A549 (cell line): Measurements from ENCODE around the gene COL26A1. TPM values are rescaled to one million over a fixed set of nuclear protein-coding genes. Genes with fewer than 3 reads are reported as not detected.

ENCODE experiments used
- ATAC-seq, 2 experiments: fragments of 200-7000 bp in 1 of 2; fragments of >200 bp in 1 of 2; cut with Nextera tagmentation in 1 of 2; cut with Tn5 transposase in 1 of 2; 3 replicates each; pipeline versions ENCODE4 v1.8.0 to v1.9.1; 2018 to 2020; ENCODE audit warnings: mild to moderate bottlenecking in 1 of 2, moderate library complexity in 1 of 2
- CTCF ChIA-PET: fragments of 300-600 bp; sonication (Branson Sonifier 250); formaldehyde crosslinking; extraction: SDS; loops from one replicate; lab custom pipeline; 2021; ENCODE audit warnings: antibody characterized with exemption, inconsistent platforms; lab: Yijun Ruan, JAX
- POLR2A ChIA-PET: fragments of 350-600 bp; formaldehyde crosslinking; extraction: SDS; loops from one replicate; lab custom pipeline; 2021; ENCODE audit warnings: antibody characterized with exemption, inconsistent platforms; lab: Yijun Ruan, JAX
- DNase-seq, 2 experiments: peaks; one replicate each; pipeline versions ENCODE4 v3.0.0 to v3.0.0-alpha.2; 2011 to 2016; ENCODE audit warnings: low read depth in 1 of 2, low spot score in 1 of 2
- FAIRE-seq: peaks from 2 replicates; lab custom pipeline; 2011; peaks lifted over from hg19 to GRCh38; lab: Jason Lieb, UNC
- H3K27ac ChIP-seq, 2 experiments: fragments of >200 bp; sonication (Bioruptor Twin); formaldehyde crosslinking; 3 replicates each; pipeline ENCODE4 v1.5.1; 2016 to 2017
- H3K4me1 ChIP-seq: fragments of >200 bp; sonication (Bioruptor Twin); formaldehyde crosslinking; 3 replicates; pipeline ENCODE4 v1.6.1; 2016
- H3K4me2 ChIP-seq: fragments of >200 bp; sonication (Bioruptor Twin); formaldehyde crosslinking; 3 replicates; pipeline ENCODE4 v1.6.1; 2016
- H3K4me3 ChIP-seq: fragments of >200 bp; sonication (Bioruptor Twin); formaldehyde crosslinking; 3 replicates; pipeline ENCODE4 v1.5.1; 2016
- H3K9me3 ChIP-seq: fragments of >200 bp; sonication (Bioruptor Twin); formaldehyde crosslinking; 3 replicates; pipeline ENCODE4 v1.6.1; 2016
- BHLHE40 ChIP-seq: IDR thresholded peaks from 2 replicates; pipeline ENCODE4 v1.6.1; 2012; ENCODE audit warnings: low read depth, low read length, inconsistent platforms
- CBX8 ChIP-seq: fragments of 200-600 bp; sonication (generic); IDR thresholded peaks from 2 replicates; pipeline ENCODE4 v1.6.1; 2016
- CHD2 ChIP-seq: fragments of 150-350 bp; IDR thresholded peaks from 2 replicates; pipeline ENCODE4 v1.6.1; 2014; ENCODE audit warnings: low read length; ENCODE audit not compliant: partially characterized antibody
- CHD4 ChIP-seq: fragments of 200-600 bp; sonication (generic); IDR thresholded peaks from 2 replicates; pipeline ENCODE4 v1.6.1; 2016; ENCODE audit warnings: antibody characterized with exemption, mild to moderate bottlenecking, borderline replicate concordance
- EHF ChIP-seq: fragments of 250-450 bp; sonication (Bioruptor Pico); IDR thresholded peaks from 2 replicates; pipeline ENCODE4 v1.5.0; 2020; ENCODE audit warnings: mild to moderate bottlenecking
- EHMT2 ChIP-seq: fragments of 200-600 bp; sonication (generic); IDR thresholded peaks from 2 replicates; pipeline ENCODE4 v1.6.1; 2016; ENCODE audit warnings: antibody characterized with exemption, low read depth, mild to moderate bottlenecking, moderate library complexity
- FOSL2 ChIP-seq, 2 experiments: fragments of 450-650 bp in 1 of 2; fragments of >200 bp in 1 of 2; sonication (Bioruptor Twin) in 1 of 2; formaldehyde crosslinking; IDR thresholded peaks; 2 replicates each; pipeline versions ENCODE4 v1.5.0 to v1.6.1; 2016 to 2020; ENCODE audit warnings: mild to moderate bottlenecking in 1 of 2, moderate library complexity in 1 of 2
- FOXS1 ChIP-seq: fragments of 250-450 bp; sonication (Bioruptor Pico); IDR thresholded peaks from 2 replicates; pipeline ENCODE4 v1.5.0; 2020; ENCODE audit warnings: mild to moderate bottlenecking, moderate library complexity
- HDAC2 ChIP-seq: fragments of 200-600 bp; sonication (generic); IDR thresholded peaks from 2 replicates; pipeline ENCODE4 v1.6.1; 2016
- JUNB ChIP-seq: fragments of >200 bp; sonication (Bioruptor Twin); formaldehyde crosslinking; IDR thresholded peaks from 2 replicates; pipeline ENCODE4 v1.6.1; 2016
- KDM1A ChIP-seq: fragments of 200-600 bp; sonication (generic); IDR thresholded peaks from 2 replicates; pipeline ENCODE4 v1.6.1; 2016; ENCODE audit warnings: low read depth, mild to moderate bottlenecking
- KDM5A ChIP-seq: fragments of 200-600 bp; sonication (generic); IDR thresholded peaks from 2 replicates; pipeline ENCODE4 v1.6.1; 2016; ENCODE audit warnings: antibody characterized with exemption, mild to moderate bottlenecking
- MYC ChIP-seq: IDR thresholded peaks from 2 replicates; pipeline ENCODE4 v1.6.1; 2012; ENCODE audit warnings: mild to moderate bottlenecking, inconsistent platforms, low read length, improper control_type of control experiment, borderline replicate concordance
- NFE2L2 ChIP-seq: fragments of 150-350 bp; conservative IDR thresholded peaks from 2 replicates; pipeline ENCODE4 v1.6.1; 2014; ENCODE audit warnings: low read length
- RAD21 ChIP-seq, 2 experiments: fragments of >200 bp in 1 of 2; sonication (Bioruptor Twin) in 1 of 2; formaldehyde crosslinking in 1 of 2; IDR thresholded peaks in 1 of 2; conservative IDR thresholded peaks in 1 of 2; 2 replicates in 1 of 2; 3 replicates in 1 of 2; pipeline ENCODE4 v1.6.1; 2012 to 2018; ENCODE audit warnings: inconsistent platforms in 1 of 2
- RFX5 ChIP-seq: fragments of 450-650 bp; IDR thresholded peaks from 2 replicates; pipeline ENCODE4 v1.7.1; 2014; ENCODE audit warnings: antibody characterized with exemption, mild to moderate bottlenecking, moderate library complexity
- RNF2 ChIP-seq: fragments of 200-600 bp; sonication (generic); IDR thresholded peaks from 2 replicates; pipeline ENCODE4 v1.6.1; 2016; ENCODE audit warnings: low read depth, mild to moderate bottlenecking, antibody characterized with exemption, moderate library complexity, borderline replicate concordance
- SREBF2 ChIP-seq: fragments of 450-650 bp; IDR thresholded peaks from 2 replicates; pipeline ENCODE4 v1.6.1; 2014; ENCODE audit warnings: mild to moderate bottlenecking, moderate library complexity
- TFCP2L1 ChIP-seq: fragments of 250-450 bp; sonication (Bioruptor Pico); IDR thresholded peaks from 2 replicates; pipeline ENCODE4 v1.5.0; 2021; ENCODE audit warnings: mild to moderate bottlenecking
- TP53 ChIP-seq: fragments of 250-450 bp; sonication (Bioruptor Pico); IDR thresholded peaks from 2 replicates; pipeline ENCODE4 v1.5.0; 2021; ENCODE audit warnings: mild to moderate bottlenecking, moderate library complexity
- ZNF302 ChIP-seq: fragments of 250-450 bp; sonication (Bioruptor Pico); IDR thresholded peaks from 2 replicates; pipeline ENCODE4 v1.9.0; 2021; ENCODE audit warnings: inconsistent platforms, mild to moderate bottlenecking, moderate library complexity
- WGBS: methylation state at CpG from one replicate; pipeline ENCODE4 v1.1.6; 2017; ENCODE audit errors: missing lambda C conversion rate; 5-methylcytosine and 5-hydroxymethylcytosine counted together
- polyA plus RNA-seq, 4 experiments: library from polyadenylated mRNA; depleted of rRNA in 3 of 4; stranded (reverse); fragments of >200 nt; fragmentation: RNase III in 1 of 4; extraction: RNeasy Plus Mini Kit Qiagen cat#74134 plus additional on column Dnase treatment in 1 of 4; gene quantifications; 2 replicates in 3 of 4; 3 replicates in 1 of 4; pipeline ENCODE4 v1.2.3, GENCODE V29; 2011 to 2017
- TF ChIP-seq, protein P1 (sequence below): fragments of >200 bp; sonication (Bioruptor Twin); formaldehyde crosslinking; IDR thresholded peaks from 2 replicates; pipeline ENCODE4 v1.6.1; 2016
- TF ChIP-seq, protein P2 (sequence below): fragments of 250-450 bp; sonication (Bioruptor Pico); IDR thresholded peaks from 2 replicates; pipeline ENCODE4 v1.5.0; 2021; ENCODE audit warnings: mild to moderate bottlenecking, moderate library complexity, borderline replicate concordance
- TF ChIP-seq, protein P3 (sequence below): IDR thresholded peaks from 2 replicates; pipeline ENCODE4 v1.6.1; 2012; ENCODE audit warnings: low read depth, borderline replicate concordance
- TF ChIP-seq, protein P4 (sequence below): fragments of 150-350 bp; IDR thresholded peaks from 2 replicates; pipeline ENCODE4 v1.6.1; 2014; ENCODE audit warnings: low read depth, mild to moderate bottlenecking, low read length
- TF ChIP-seq, protein P5 (sequence below): fragments of 450-650 bp; IDR thresholded peaks from 2 replicates; pipeline ENCODE4 v1.6.1; 2014; ENCODE audit warnings: antibody characterized with exemption

Gene COL26A1
- polyA plus RNA-seq, 2 of the 4 experiments (the other 2 are of a cell fraction) = 0.52 to 1.4 TPM

DNA sequence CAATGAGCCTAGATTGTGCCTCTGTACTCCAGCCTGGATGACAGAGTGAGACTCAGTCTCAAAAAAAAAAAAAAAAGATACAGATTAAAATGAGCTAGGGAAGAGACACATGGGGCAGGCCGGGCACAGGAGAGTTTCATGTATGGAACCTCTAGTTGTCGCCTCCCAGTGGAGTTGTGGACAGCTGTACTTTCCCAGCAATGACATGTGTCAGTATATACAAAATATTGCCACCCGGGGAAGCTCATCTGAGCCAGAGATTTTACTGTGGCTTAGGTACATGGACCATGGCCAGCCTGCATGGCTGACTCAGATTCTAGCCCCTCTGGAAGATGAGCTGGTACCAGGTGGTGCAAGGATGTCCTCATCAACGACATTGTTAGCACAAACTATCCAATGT, 87.4 kb downstream of the COL26A1 start:
- DNase-seq = no peak
- FAIRE-seq = no peak
- ATAC-seq = no peak
- CTCF ChIA-PET = interaction anchor here (0.7 to 2.7 kb wide), 4 partner anchors 10 to 62 kb away, joined by 3 to 14 read pairs (median 4); no protein-coding TSS in a partner anchor
- TF ChIP-seq HDAC2 (no peak), RAD21 (conservative IDR thresholded peaks at IDR 0.05 in 1 of 2, IDR thresholded peaks at IDR 0.05 in 1 of 2) (no peak), RNF2 (no peak), MYC (no peak), EHF (CRISPR knock-in tag) (no peak), CHD4 (no peak), FOSL2 (IDR thresholded peaks at IDR 0.05) (no peak), FOSL2 (CRISPR knock-in tag; IDR thresholded peaks at IDR 0.05) (no peak), NFE2L2 (no peak), BHLHE40 (no peak), FOXS1 (CRISPR knock-in tag) (no peak), EHMT2 (no peak), KDM5A (no peak), JUNB (no peak), ZNF302 (CRISPR knock-in tag) (no peak)
- TF ChIP-seq, protein P1, sequence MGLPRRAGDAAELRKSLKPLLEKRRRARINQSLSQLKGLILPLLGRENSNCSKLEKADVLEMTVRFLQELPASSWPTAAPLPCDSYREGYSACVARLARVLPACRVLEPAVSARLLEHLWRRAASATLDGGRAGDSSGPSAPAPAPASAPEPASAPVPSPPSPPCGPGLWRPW = no peak
- TF ChIP-seq, protein P2, sequence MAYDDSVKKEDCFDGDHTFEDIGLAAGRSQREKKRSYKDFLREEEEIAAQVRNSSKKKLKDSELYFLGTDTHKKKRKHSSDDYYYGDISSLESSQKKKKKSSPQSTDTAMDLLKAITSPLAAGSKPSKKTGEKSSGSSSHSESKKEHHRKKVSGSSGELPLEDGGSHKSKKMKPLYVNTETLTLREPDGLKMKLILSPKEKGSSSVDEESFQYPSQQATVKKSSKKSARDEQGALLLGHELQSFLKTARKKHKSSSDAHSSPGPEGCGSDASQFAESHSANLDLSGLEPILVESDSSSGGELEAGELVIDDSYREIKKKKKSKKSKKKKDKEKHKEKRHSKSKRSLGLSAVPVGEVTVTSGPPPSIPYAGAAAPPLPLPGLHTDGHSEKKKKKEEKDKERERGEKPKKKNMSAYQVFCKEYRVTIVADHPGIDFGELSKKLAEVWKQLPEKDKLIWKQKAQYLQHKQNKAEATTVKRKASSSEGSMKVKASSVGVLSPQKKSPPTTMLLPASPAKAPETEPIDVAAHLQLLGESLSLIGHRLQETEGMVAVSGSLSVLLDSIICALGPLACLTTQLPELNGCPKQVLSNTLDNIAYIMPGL (CRISPR knock-in tag) = no peak
- TF ChIP-seq, protein P3, sequence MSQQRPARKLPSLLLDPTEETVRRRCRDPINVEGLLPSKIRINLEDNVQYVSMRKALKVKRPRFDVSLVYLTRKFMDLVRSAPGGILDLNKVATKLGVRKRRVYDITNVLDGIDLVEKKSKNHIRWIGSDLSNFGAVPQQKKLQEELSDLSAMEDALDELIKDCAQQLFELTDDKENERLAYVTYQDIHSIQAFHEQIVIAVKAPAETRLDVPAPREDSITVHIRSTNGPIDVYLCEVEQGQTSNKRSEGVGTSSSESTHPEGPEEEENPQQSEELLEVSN = no peak
- TF ChIP-seq, protein P4, sequence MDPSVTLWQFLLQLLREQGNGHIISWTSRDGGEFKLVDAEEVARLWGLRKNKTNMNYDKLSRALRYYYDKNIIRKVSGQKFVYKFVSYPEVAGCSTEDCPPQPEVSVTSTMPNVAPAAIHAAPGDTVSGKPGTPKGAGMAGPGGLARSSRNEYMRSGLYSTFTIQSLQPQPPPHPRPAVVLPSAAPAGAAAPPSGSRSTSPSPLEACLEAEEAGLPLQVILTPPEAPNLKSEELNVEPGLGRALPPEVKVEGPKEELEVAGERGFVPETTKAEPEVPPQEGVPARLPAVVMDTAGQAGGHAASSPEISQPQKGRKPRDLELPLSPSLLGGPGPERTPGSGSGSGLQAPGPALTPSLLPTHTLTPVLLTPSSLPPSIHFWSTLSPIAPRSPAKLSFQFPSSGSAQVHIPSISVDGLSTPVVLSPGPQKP = no peak
- TF ChIP-seq, protein P5, sequence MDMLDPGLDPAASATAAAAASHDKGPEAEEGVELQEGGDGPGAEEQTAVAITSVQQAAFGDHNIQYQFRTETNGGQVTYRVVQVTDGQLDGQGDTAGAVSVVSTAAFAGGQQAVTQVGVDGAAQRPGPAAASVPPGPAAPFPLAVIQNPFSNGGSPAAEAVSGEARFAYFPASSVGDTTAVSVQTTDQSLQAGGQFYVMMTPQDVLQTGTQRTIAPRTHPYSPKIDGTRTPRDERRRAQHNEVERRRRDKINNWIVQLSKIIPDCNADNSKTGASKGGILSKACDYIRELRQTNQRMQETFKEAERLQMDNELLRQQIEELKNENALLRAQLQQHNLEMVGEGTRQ = no peak
- TF ChIP-seq, all 56 proteins: peak for 0
- H3K27ac ChIP-seq = no peak overlapping the region
- H3K4me3 ChIP-seq = no peak overlapping the region
- no peak overlapping the region for H3K4me2 ChIP-seq
- WGBS = 34% methylated on average over 4 of the region's 4 CpGs
- H3K4me1 ChIP-seq = no peaks in the 10 kb centered on the region
- H3K9me3 ChIP-seq = no peaks in the 10 kb centered on the region
- POLR2A ChIA-PET = no interaction called here

DNA sequence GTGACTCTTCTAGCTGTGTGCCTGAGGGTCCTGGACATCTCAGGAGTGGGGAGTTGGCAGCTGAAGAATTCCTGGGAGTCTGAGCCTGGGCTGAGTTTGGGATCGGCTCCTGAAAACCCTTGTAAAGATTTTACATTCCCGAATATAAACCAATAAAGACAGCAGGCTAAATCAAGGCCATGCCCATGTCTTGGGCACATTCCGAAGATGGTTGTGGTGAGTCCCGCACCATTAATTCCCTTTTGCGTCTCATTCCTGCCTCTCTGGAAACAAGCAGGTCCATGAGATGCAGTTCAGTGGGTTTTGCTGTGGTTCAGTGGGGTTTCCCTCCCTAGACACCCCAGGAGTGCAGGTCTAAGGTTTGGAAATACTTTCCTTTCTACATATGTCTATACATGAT, 90.9 kb downstream of the COL26A1 start:
- Histone ChIP-seq H3K4me3 (no peak overlapping the region), H3K27ac (no peak overlapping the region), H3K9me3 (no peaks in the 10 kb centered on the region), H3K4me2 (no peak overlapping the region), H3K4me1 (peaks cover 5% of the 10 kb centered on the region; the same call in 1 of the 3 replicates)
- TF ChIP-seq TFCP2L1 (CRISPR knock-in tag) = no peak
- TF ChIP-seq, protein P4 = no peak
- no peak for TF ChIP-seq RAD21 (conservative IDR thresholded peaks at IDR 0.05 in 1 of 2, IDR thresholded peaks at IDR 0.05 in 1 of 2)
- TF ChIP-seq, protein P3 = no peak
- no peak for TF ChIP-seq MYC
- no peak for TF ChIP-seq SREBF2
- TF ChIP-seq KDM1A = no peak
- no peak for TF ChIP-seq CBX8
- no peak for TF ChIP-seq JUNB
- TF ChIP-seq CHD2 = no peak
- TF ChIP-seq RFX5 = no peak
- TF ChIP-seq TP53 (CRISPR knock-in tag) = no peak
- TF ChIP-seq NFE2L2 = no peak
- ChIA-PET POLR2A (no interaction called here), CTCF (interaction anchor here (2.5 kb wide), 1 partner anchor 13 kb away, joined by 14 read pairs; no protein-coding TSS in a partner anchor)
- WGBS = 51% methylated on average over 5 of the region's 5 CpGs
- DNase-seq (no peak), FAIRE-seq (no peak), ATAC-seq (no peak)
